Measurements from ENCODE around the gene PPP3R1. TPM values are rescaled to one million over a fixed set of nuclear protein-coding genes. Genes with fewer than 3 reads are reported as not detected.

PPP3R1 gene
- total and polyA plus RNA-seq, 9 of the 15 experiments (the other 6 are each of a cell fraction or from before 2014, with no cell fraction given): 3.7 to 70.0 (median 24.8) TPM

DNA sequence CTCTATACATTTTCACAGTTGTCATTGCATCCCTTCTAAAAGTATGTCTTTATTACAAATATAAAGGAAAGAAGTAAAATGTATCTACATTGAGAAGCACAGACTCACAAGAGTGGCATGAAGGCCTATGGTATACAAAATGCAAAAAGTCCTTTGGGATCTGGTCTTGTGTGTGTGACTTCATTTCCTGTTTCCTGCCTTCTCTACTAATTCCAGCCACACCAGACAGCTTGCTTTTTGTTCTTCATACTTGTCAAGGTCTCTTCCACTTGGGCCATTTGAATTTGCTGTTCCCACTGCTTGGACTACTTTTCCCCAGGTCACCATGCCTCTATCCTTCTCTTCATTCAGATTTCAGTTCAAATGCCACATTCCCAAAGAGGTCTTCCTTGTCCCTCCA is 101.3 kb downstream of the PPP3R1 start (continued):
- TF ChIP-seq MYBL2 (IDR thresholded peaks at IDR 0.05; ENCODE audit: low read depth): no peak
- no peak for TF ChIP-seq MYBL2 (CRISPR knock-in tag; IDR thresholded peaks at IDR 0.05; ENCODE audit: borderline replicate concordance)
- no peak for TF ChIP-seq RBM14 (IDR thresholded peaks at IDR 0.05; ENCODE audit: borderline replicate concordance, insufficient read depth, low read depth, low read length)
- TF ChIP-seq, protein P1, sequence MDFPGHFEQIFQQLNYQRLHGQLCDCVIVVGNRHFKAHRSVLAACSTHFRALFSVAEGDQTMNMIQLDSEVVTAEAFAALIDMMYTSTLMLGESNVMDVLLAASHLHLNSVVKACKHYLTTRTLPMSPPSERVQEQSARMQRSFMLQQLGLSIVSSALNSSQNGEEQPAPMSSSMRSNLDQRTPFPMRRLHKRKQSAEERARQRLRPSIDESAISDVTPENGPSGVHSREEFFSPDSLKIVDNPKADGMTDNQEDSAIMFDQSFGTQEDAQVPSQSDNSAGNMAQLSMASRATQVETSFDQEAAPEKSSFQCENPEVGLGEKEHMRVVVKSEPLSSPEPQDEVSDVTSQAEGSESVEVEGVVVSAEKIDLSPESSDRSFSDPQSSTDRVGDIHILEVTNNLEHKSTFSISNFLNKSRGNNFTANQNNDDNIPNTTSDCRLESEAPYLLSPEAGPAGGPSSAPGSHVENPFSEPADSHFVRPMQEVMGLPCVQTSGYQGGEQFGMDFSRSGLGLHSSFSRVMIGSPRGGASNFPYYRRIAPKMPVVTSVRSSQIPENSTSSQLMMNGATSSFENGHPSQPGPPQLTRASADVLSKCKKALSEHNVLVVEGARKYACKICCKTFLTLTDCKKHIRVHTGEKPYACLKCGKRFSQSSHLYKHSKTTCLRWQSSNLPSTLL (IDR thresholded peaks at IDR 0.05): no peak
- TF ChIP-seq, protein P2, sequence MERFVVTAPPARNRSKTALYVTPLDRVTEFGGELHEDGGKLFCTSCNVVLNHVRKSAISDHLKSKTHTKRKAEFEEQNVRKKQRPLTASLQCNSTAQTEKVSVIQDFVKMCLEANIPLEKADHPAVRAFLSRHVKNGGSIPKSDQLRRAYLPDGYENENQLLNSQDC (CRISPR knock-in tag; IDR thresholded peaks at IDR 0.05): no peak

DNA sequence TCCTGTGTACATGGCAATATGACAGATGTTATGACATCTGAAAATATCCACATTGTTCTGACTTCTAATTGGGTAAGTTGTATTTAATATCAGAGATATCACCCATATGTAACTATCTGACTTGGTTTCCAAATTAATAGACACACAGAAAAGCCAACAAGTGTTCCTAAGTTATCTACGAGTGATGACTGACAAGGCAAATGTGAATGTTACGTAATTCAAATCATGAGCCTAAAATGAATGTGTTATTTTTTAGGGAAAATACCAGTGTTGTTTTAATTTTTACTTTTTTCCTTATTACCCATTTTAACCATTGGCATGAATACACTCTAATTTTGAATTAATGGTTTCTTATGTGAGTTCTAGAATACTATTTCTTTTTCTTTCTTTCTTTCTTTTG is 110.5 kb downstream of the PPP3R1 start:
- CTCF ChIA-PET (ENCODE audit: low intra/inter-chr PET ratio): no interaction called here
- no peaks in the 10 kb centered on the region for H3K9me1 ChIP-seq (ENCODE audit: control insufficient read depth, insufficient read depth, low read length)
- no peak overlapping the region for H3K27ac ChIP-seq (ENCODE audit: extremely low read depth, low read depth, low read length)
- intact Hi-C loops (cut with micrococcal nuclease) (no loop called here), in situ Hi-C loops (cut with MboI) (no loop called here)
- TF ChIP-seq PTRF (tag; IDR thresholded peaks at IDR 0.05): no peak
- TF ChIP-seq CEBPB (tag; IDR thresholded peaks at IDR 0.05): peak; percentile 76
- H3K9ac ChIP-seq (ENCODE audit: insufficient read depth in 1 of 2, low read depth in 2 of 2, low read length in 2 of 2): no peak overlapping the region
- no peak overlapping the region for H3K4me3 ChIP-seq
- H3K79me2 ChIP-seq (ENCODE audit: control insufficient read depth, insufficient read depth, low read length): no peaks in the 10 kb centered on the region
- BruUV-seq (replicated peaks): no TSS peak
- no peak for DNase-seq (ENCODE audit: extremely low read depth in 1 of 4, low spot score in 3 of 4)
- ATAC-seq: no peak
- H3K4me2 ChIP-seq (ENCODE audit: insufficient read depth, low read length): no peak overlapping the region
- H4K20me1 ChIP-seq (replicated peaks; ENCODE audit: control insufficient read depth, insufficient read depth, low read length): no peaks in the 10 kb centered on the region
- peaks cover 6% of the 10 kb centered on the region; the same call in 2 of the 3 replicates for H3K36me3 ChIP-seq (ENCODE audit: control insufficient read depth, insufficient read depth, low read length)
- FAIRE-seq: no peak
- no peak overlapping the region for H2AFZ ChIP-seq (ENCODE audit: low read depth, low read length)
- peaks cover 0 to 3% of the 10 kb centered on the region in 2 experiments; a peak in 1 of 5 replicates for H3K4me1 ChIP-seq (replicated peaks in 1 of 2; ENCODE audit: control insufficient read depth in 2 of 2, insufficient read depth in 2 of 2, low read length in 2 of 2)
- no peaks in the 10 kb centered on the region for H3K9me3 ChIP-seq (replicated peaks; ENCODE audit: control insufficient read depth, insufficient read depth, low read depth, low read length)
- 89% methylated on average over 2 of the region's 2 CpGs for WGBS (ENCODE audit: insufficient coverage, low coverage, missing lambda C conversion rate)
- no peaks in the 10 kb centered on the region for H3K27me3 ChIP-seq (ENCODE audit: control insufficient read depth in 2 of 2, insufficient read depth in 2 of 2, low read length in 2 of 2)
- POLR2A ChIA-PET: no interaction called here

Data from K562 (cell line).